Left lobe of liver (tissue), 2 donors: ENCODE measurements around the gene VRK2. TPM values are rescaled to one million over a fixed set of nuclear protein-coding genes. Genes with fewer than 3 reads are reported as not detected.
A peak's percentile ranks its signal among the peaks of the same experiment; 100 is the strongest.

Experiments used
- ATAC-seq: fragments of 200-7000 bp; cut with Tn5 transposase; one replicate; pipeline ENCODE4 v1.9.1; 2020; ENCODE audit warnings: mild to moderate bottlenecking, moderate library complexity
- DNase-seq: peaks from one replicate; pipeline ENCODE4 v3.0.0-alpha.2; 2020; ENCODE audit warnings: low spot score
- total RNA-seq: library from RNA; stranded (reverse); gene quantifications from one replicate; pipeline ENCODE4 v1.2.1, GENCODE V29; 2021
- donor health status: DM: no; HTN: no; CAD: no; lungs with moderate emphysema.
- donor health status: DM: no; HTN: yes; CAD: no.

VRK2 gene
- total RNA-seq, result 8.5 TPM

- peak; percentile 92 for DNase-seq
- peak; percentile 95 for ATAC-seq
Measured at GRCh38 chr2:58046585-58047372, at the start of gene VRK2. Gene VRK2, plus strand, starts transcription at chr2:58046806. Its CDS starts 2,026 bp downstream, at chr2:58048832.

GRCh38 chr2:58006256-58006951 is 40.2 kb upstream of the VRK2 start:
- no peak for DNase-seq

GRCh38 chr2:58006952-58007284 is 39.7 kb upstream of the VRK2 start:
- no peak for DNase-seq

More at GRCh38 chr2:58006256-58006951, 40.2 kb upstream of the VRK2 start:
- ATAC-seq, result no peak

GRCh38 chr2:58010599-58010998 is 36.0 kb upstream of the VRK2 start:
- DNase-seq (no peak), ATAC-seq (no peak)

More at GRCh38 chr2:58006952-58007284, 39.7 kb upstream of the VRK2 start:
- no peak for ATAC-seq

- ATAC-seq, result no peak
- no peak for DNase-seq
Measured at GRCh38 chr2:58019229-58019628, 27.4 kb upstream of the VRK2 start.

GRCh38 chr2:58025150-58025933 is 21.3 kb upstream of the VRK2 start:
- ATAC-seq (no peak), DNase-seq (no peak)

GRCh38 chr2:58027029-58027428 is 19.6 kb upstream of the VRK2 start:
- no peak for DNase-seq
- ATAC-seq, result no peak

GRCh38 chr2:58030771-58031170 is 15.8 kb upstream of the VRK2 start:
- ATAC-seq (no peak), DNase-seq (no peak)

GRCh38 chr2:58032016-58032763 is 14.4 kb upstream of the VRK2 start:
- no peak for ATAC-seq
- DNase-seq, result no peak

- ATAC-seq (no peak), DNase-seq (no peak)
Measured at GRCh38 chr2:58032764-58033080, 13.9 kb upstream of the VRK2 start.

- DNase-seq (no peak), ATAC-seq (no peak)
Measured at GRCh38 chr2:58033530-58033929, 13.1 kb upstream of the VRK2 start.

GRCh38 chr2:58035352-58035751 is 11.3 kb upstream of the VRK2 start:
- no peak for DNase-seq
- ATAC-seq, result no peak

GRCh38 chr2:58039170-58039611 is 7.4 kb upstream of the VRK2 start:
- DNase-seq (no peak), ATAC-seq (no peak)

GRCh38 chr2:58042486-58042970 is 4.1 kb upstream of the VRK2 start:
- ATAC-seq (no peak), DNase-seq (no peak)

- DNase-seq (no peak), ATAC-seq (no peak)
Measured at GRCh38 chr2:58044145-58044544, 2.5 kb upstream of the VRK2 start.

GRCh38 chr2:58045580-58046334 is 849 bp upstream of the VRK2 start:
- DNase-seq, result no peak
- no peak for ATAC-seq

GRCh38 chr2:58046335-58046584 is 346 bp upstream of the VRK2 start:
- ATAC-seq, result peak; percentile 55
- no peak for DNase-seq

GRCh38 chr2:58047373-58047935 is 848 bp downstream of the VRK2 start:
- no peak for ATAC-seq
- DNase-seq, result no peak

- no peak for DNase-seq
- ATAC-seq, result no peak
Measured at GRCh38 chr2:58047961-58048360, 1.4 kb downstream of the VRK2 start.

GRCh38 chr2:58051445-58051844 is 4.8 kb downstream of the VRK2 start:
- ATAC-seq, result no peak
- DNase-seq, result no peak
